Stomach (tissue), 4 donors: Measurements from ENCODE around the gene FOXJ3.

Source experiments
- CTCF ChIP-seq, 7 experiments: fragments of 450-650 bp in 4 of 7; fragments of 200-600 bp in 3 of 7; sonication (generic) in 3 of 7; IDR thresholded peaks; one replicate each; pipeline ENCODE4 v1.5.1; 2016 to 2019; ENCODE audit warnings: antibody characterized with exemption in 7 of 7, control low read depth in 2 of 7, mild to moderate bottlenecking in 1 of 7
- EP300 ChIP-seq: sonication (generic); formaldehyde crosslinking; IDR thresholded peaks from one replicate; pipeline ENCODE4 v1.6.1; 2017; ENCODE audit warnings: antibody characterized with exemption
- POLR2A ChIP-seq, 4 donors: fragments of 450-650 bp; IDR thresholded peaks; one replicate each; pipeline ENCODE4 v1.6.1; 2016; ENCODE audit warnings: antibody characterized with exemption in 4 of 4, control low read depth in 2 of 4, mild to moderate bottlenecking in 1 of 4, moderate library complexity in 1 of 4
- POLR2AphosphoS5 ChIP-seq, 3 donors: sonication (generic); formaldehyde crosslinking; IDR thresholded peaks; one replicate each; pipeline ENCODE4 v1.6.1; 2016; ENCODE audit warnings: antibody characterized with exemption in 3 of 3

DNA sequence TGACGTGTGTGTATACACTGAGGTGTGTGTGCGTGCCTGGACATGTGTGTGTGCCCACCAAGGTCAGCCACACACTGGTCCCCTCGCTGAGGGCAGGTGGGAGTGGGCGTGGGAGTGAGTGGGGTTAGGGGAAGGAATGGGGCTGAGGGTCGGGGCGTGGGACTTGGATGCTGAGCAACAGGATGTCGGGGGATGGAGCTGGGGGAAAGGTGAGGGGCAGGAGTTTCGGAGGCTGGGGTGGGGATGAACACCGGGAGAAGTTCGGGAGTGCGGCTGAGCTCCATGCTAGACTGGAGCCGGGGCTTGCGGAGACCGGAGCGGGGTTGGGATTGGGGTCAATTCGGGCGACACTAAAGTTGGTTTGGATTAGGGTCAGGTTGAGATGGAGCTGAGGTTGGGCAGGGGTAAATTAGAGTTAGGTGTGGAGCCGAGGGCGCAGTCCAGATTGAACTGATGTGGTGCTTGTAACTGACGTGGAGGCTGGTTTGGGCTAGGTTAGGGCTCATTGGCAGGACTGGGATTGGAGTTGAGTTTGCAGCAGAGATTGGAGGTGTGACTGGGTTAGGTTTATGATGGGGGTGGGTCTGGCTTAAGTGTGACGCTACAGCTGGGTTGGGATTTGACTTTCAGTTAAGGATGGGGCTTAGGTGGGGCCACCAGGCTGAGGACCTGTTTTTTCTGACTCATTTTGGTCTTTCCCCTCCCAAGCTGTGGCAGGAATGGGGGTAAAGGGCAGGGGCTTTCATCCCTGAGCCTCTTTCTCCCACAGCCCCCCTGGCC, 167.2 kb downstream of the FOXJ3 start:
- no peak for TF ChIP-seq CTCF (IDR thresholded peaks at IDR 0.05)
- no peak for TF ChIP-seq EP300
- no peak for TF ChIP-seq POLR2A (IDR thresholded peaks at IDR 0.05)
- no peak for TF ChIP-seq POLR2AphosphoS5 (IDR thresholded peaks at IDR 0.05)
